SK-N-SH treated with all-trans-retinoic acid at 6 μM for 48 hours (cell line): ENCODE data around the gene C9orf85.

ENCODE experiments used
- ARNTL ChIP-seq: fragments of 450-650 bp; formaldehyde crosslinking; IDR thresholded peaks from 2 replicates; pipeline ENCODE4 v1.5.0; 2020; ENCODE audit warnings: low read depth, mild to moderate bottlenecking, moderate library complexity, borderline replicate concordance
- BACH2 ChIP-seq: fragments of 250-450 bp; sonication (Bioruptor Pico); IDR thresholded peaks from 2 replicates; pipeline ENCODE4 v1.9.0; 2021; ENCODE audit warnings: mild to moderate bottlenecking, borderline replicate concordance
- CSDC2 ChIP-seq: fragments of 250-450 bp; sonication (Bioruptor Pico); IDR thresholded peaks from 2 replicates; pipeline ENCODE4 v1.5.0; 2020; ENCODE audit warnings: mild to moderate bottlenecking, moderate library complexity
- PATZ1 ChIP-seq: fragments of 250-450 bp; sonication (Bioruptor Pico); IDR thresholded peaks from 2 replicates; pipeline ENCODE4 v1.8.0; 2020; ENCODE audit warnings: mild to moderate bottlenecking, moderate library complexity, borderline replicate concordance
- TCF4 ChIP-seq: fragments of 250-450 bp; sonication (Bioruptor Pico); IDR thresholded peaks from 2 replicates; pipeline ENCODE4 v1.8.0; 2021; ENCODE audit warnings: mild to moderate bottlenecking, moderate library complexity, borderline replicate concordance
- ZFP3 ChIP-seq: fragments of 250-450 bp; sonication (Bioruptor Pico); IDR thresholded peaks from 2 replicates; pipeline ENCODE4 v1.5.0; 2020; ENCODE audit warnings: mild to moderate bottlenecking, moderate library complexity
- ZFP30 ChIP-seq: fragments of 450-650 bp; formaldehyde crosslinking; IDR thresholded peaks from 2 replicates; pipeline ENCODE4 v1.5.0; 2022; ENCODE audit warnings: mild to moderate bottlenecking, moderate library complexity

GRCh38 chr9:71985297-71985911 is 74.0 kb downstream of the C9orf85 start:
- TF ChIP-seq BACH2 (CRISPR knock-in tag) (no peak), ZFP30 (CRISPR knock-in tag) (no peak), ZFP3 (CRISPR knock-in tag) (no peak), CSDC2 (CRISPR knock-in tag) (no peak), TCF4 (CRISPR knock-in tag) (no peak), ARNTL (CRISPR knock-in tag) (no peak), PATZ1 (CRISPR knock-in tag) (no peak)
